WERI-Rb-1 (cell line): ENCODE data around the gene RAD51B.
"Not testable (repeated sequence)": the region's sequence is repeated elsewhere in the genome, so short reads cannot be mapped to it uniquely, and the experiment has no call there.

Source experiments
- DNase-seq: peaks from one replicate; pipeline ENCODE4 v3.0.0-alpha.2; 2020
- H3K27ac ChIP-seq: fragments of 250-450 bp; sonication (Bioruptor Pico); 2 replicates; pipeline ENCODE4 v1.5.1; 2020; ENCODE audit warnings: mild to moderate bottlenecking, moderate library complexity
- H3K27me3 ChIP-seq: fragments of 250-450 bp; sonication (Bioruptor Pico); 2 replicates; pipeline ENCODE4 v1.5.1; 2021; ENCODE audit warnings: mild to moderate bottlenecking, low read depth, moderate library complexity; ENCODE audit not compliant: insufficient read depth, severe bottlenecking
- H3K36me3 ChIP-seq: fragments of 250-450 bp; sonication (Bioruptor Pico); 2 replicates; pipeline ENCODE4 v1.5.1; 2020; ENCODE audit warnings: mild to moderate bottlenecking, moderate library complexity
- H3K4me3 ChIP-seq: 2 replicates; pipeline ENCODE4 v1.5.1; 2011; ENCODE audit warnings: low read depth, mild to moderate bottlenecking, control low read depth, low read length
- H3K9me3 ChIP-seq: fragments of 250-450 bp; sonication (Bioruptor Pico); 2 replicates; pipeline ENCODE4 v1.5.1; 2021; ENCODE audit warnings: mild to moderate bottlenecking, moderate library complexity; ENCODE audit not compliant: severe bottlenecking
- CTCF ChIP-seq: IDR thresholded peaks from 2 replicates; pipeline ENCODE4 v1.5.1; 2011; ENCODE audit warnings: low read depth, mild to moderate bottlenecking, control low read depth, inconsistent platforms, low read length

Gene RAD51B

GRCh38 chr14:68254669-68255527, 435.3 kb downstream of the RAD51B start:
- H3K4me3 ChIP-seq, result no peak overlapping the region
- H3K27ac ChIP-seq, result no peak overlapping the region
- no peak for TF ChIP-seq CTCF
- no peak for DNase-seq
- no peaks in the 10 kb centered on the region for H3K36me3 ChIP-seq
- no peaks in the 10 kb centered on the region for H3K9me3 ChIP-seq
- no peaks in the 10 kb centered on the region for H3K27me3 ChIP-seq

GRCh38 chr14:68255693-68256178, 436.2 kb downstream of the RAD51B start:
- Histone ChIP-seq H3K9me3 (no peaks in the 10 kb centered on the region), H3K4me3 (no peak overlapping the region), H3K36me3 (no peaks in the 10 kb centered on the region), H3K27ac (no peak overlapping the region), H3K27me3 (no peaks in the 10 kb centered on the region)
- DNase-seq, result no peak
- TF ChIP-seq CTCF, result no peak

- Histone ChIP-seq H3K27me3 (no peaks in the 10 kb centered on the region), H3K36me3 (no peaks in the 10 kb centered on the region), H3K4me3 (no peak overlapping the region), H3K9me3 (no peaks in the 10 kb centered on the region), H3K27ac (no peak overlapping the region)
- no peak for DNase-seq
- no peak for TF ChIP-seq CTCF
These were observed 438.4 kb downstream of the RAD51B start for GRCh38 chr14:68257969-68258368.

GRCh38 chr14:68258995-68259394, 439.4 kb downstream of the RAD51B start:
- DNase-seq, H3K4me3 ChIP-seq, H3K9me3 ChIP-seq, H3K36me3 ChIP-seq, H3K27me3 ChIP-seq, H3K27ac ChIP-seq: not testable (repeated sequence)

- TF ChIP-seq CTCF, result no peak
- Histone ChIP-seq H3K36me3 (no peaks in the 10 kb centered on the region), H3K27ac (no peak overlapping the region), H3K4me3 (no peak overlapping the region), H3K27me3 (no peaks in the 10 kb centered on the region), H3K9me3 (no peaks in the 10 kb centered on the region)
- DNase-seq, result no peak
These were observed 440.5 kb downstream of the RAD51B start for GRCh38 chr14:68260121-68260520.

- Histone ChIP-seq H3K9me3 (no peaks in the 10 kb centered on the region), H3K36me3 (no peaks in the 10 kb centered on the region), H3K27ac (no peak overlapping the region), H3K27me3 (no peaks in the 10 kb centered on the region), H3K4me3 (no peak overlapping the region)
- DNase-seq, result no peak
- TF ChIP-seq CTCF, result no peak
These were observed 441.7 kb downstream of the RAD51B start for GRCh38 chr14:68261092-68261842.
